ENCODE data around the gene CACNA2D1.

DNA sequence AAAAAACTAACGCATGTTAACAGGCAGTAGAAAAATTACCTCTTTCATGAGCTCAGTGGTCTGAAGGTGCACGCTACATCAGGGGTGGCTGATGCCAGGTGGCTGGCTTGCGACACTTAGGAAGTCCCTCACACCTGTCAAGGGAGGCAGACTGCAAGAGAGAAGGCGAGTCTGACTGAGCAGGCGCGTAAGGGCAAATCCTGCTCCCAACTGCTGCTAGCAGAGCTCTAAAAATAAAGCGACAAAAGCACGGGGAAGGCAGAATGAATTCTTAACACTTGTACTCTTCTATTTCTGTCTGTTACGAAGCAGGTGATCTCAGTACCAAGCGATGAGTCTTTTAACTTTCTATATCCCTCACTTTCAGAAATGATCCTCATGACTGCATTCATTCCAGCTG lies 33.1 kb downstream of the CACNA2D1 start:
- no peak for TF ChIP-seq CTCF (IDR thresholded peaks at IDR 0.05)
- no peak for TF ChIP-seq POLR2A (IDR thresholded peaks at IDR 0.05)
